GM18870 (cell line): ENCODE measurements around the gene EPHA8.

Experiments used
- ATAC-seq: cut with Tn5 transposase; IDR thresholded peaks from one replicate; pipeline ENCODE4 v1.9.1; 2021; ENCODE audit warnings: moderate library complexity; ENCODE audit not compliant: unreplicated experiment

Gene EPHA8

DNA sequence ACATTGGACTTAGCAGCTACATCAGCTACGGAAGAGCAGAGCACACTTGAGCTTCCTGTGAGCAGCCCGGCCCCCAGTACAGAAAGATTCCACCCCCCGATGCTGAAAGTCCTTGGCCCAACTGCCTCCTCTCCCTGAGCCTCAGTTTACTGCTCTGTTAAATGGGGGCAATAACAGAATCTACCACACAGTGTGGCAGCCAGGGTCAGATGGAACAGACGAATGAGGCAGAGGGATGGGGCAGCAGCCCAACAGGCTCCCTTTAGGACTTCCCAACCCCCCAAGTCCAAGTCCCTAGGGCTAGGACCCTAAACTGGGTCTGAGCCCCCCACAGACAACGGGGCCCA is 50.3 kb downstream of the EPHA8 start:
- no peak for ATAC-seq

DNA sequence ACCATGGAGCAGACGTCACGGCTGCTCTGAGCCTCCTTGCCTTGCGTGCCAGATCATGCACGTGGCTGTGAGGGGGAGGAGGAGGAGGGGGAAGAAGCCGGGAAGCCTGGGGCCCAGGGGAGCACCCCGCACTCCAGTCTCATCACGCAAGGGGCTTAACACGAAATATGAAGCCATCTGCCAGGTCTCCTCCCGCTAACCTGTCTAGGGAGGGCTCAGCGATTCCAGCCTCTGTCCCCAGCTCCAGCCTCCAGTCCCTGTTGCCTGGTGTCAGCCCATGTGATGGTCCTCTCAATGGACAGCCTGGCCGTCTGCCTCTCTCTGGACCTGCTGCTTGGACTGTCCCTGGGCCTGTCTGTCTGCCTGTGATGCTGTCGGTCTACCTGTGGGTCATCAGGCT is 50.7 kb downstream of the EPHA8 start:
- no peak for ATAC-seq

DNA sequence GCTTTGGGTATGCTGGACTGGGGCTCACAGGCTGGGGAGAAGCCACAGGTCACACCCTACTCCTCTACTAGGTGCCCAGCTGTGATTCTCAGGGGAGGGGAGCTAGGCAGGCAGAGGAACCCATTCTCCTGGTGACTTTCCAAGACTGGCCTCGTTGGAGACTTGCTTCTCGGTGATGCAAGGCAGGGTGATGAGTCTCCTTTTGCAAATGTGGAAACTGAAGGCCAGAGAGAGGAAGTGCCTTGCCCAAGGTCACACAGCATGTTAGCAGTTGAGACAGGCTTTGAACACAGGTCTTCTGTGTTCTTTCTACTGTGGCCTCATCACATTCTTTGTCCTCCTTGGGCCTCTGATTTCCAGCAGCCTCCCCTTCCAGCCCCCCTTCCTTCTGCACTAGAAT is 52.6 kb downstream of the EPHA8 start:
- ATAC-seq = no peak

DNA sequence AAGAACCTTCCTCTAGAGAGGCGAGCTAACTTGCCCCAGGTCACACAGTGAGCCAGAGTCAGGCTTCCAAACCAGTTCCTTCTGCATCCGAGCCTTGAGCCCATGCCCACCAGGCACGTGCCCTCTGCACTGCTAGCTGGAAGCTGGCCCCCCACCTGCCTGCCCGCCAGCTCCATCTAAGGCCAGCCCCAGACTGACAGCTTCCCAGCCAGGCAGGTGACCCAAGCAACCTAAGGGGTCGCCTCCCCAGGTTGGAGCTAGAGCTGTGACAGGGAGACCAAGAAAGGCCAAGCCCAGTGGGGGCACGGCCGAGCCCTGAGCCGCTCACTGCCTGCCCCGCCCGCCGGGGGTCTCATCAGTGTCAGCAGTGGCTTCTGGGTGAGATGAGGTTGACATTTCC is 53.3 kb downstream of the EPHA8 start:
- ATAC-seq = no peak

DNA sequence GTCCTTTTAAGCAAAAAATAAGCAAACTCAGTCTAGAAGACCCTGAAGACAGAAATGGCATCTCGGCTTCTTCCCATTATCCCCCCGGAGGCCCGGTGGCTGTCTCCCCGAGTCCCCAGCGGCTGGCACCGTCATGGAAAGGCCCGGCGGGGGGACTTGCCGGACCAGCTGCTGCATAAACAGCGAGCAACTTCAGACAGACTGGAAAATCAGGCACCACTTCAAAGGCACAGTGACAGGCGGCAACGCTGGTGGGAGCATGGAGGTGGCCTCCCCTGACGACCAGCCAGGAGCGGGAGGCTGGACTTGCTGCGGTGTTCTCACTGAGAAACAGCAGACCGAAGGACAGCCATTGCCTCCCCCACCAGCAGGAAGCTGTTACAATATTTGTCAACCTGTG is 54.8 kb downstream of the EPHA8 start:
- no peak for ATAC-seq

DNA sequence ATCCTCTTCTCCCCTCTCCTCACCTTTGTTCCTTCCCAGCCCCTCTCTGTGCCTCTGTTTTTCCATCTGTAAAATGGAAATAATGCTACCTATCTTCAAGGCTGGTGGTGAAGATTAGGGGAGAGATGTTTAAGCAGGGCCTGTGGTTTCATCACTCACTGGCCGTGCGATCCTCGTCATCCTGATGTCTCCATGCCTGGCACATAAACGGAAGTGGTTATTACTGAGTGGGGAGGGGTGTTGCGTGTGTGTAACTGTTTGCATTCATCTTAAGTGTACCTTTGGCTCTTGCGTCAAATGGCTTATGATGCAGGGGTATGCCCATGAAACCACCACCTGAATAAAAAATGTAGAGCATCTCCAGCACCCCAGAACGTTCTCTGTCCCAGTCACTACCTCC is 56.0 kb downstream of the EPHA8 start:
- ATAC-seq = no peak

DNA sequence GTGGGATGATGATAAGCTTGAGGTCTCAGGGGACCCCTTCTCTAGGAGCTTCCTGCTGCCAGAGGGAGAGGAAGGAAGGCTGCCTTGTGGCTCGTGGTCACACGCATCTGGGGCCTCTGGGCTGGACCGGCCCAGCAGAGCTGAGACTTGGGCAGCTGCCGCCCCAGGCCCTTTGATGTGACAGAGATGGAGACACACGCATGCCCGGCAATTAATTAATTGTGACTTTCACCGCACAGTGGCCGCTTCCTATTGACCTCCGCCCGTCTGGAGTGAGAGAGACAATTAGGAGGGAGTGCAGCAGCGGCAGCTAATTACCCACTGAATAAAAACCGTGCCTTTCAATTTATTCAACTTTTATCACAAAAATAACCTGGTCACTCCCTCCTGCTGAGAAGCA is 56.5 kb downstream of the EPHA8 start:
- ATAC-seq = no peak

DNA sequence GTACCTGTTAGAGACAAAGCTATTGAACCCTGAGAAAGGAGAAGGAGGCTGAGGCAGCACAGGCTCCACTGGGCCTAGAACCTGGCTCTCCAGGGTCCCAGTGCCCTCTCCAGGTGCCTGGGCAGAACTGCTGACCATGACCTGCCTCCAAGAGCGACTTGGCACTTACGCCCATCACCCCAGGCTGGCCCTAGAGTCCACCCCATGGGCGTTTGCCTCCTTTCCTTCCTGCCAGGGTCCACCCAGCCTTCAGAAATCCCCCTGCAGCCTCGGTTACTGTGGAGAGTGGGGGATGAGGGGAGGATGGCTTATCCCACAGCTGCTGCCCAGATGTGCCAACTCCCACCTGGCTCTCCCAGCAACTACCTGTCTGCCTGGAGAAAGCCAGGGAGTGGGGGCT is 58.5 kb downstream of the EPHA8 start:
- ATAC-seq = no peak

DNA sequence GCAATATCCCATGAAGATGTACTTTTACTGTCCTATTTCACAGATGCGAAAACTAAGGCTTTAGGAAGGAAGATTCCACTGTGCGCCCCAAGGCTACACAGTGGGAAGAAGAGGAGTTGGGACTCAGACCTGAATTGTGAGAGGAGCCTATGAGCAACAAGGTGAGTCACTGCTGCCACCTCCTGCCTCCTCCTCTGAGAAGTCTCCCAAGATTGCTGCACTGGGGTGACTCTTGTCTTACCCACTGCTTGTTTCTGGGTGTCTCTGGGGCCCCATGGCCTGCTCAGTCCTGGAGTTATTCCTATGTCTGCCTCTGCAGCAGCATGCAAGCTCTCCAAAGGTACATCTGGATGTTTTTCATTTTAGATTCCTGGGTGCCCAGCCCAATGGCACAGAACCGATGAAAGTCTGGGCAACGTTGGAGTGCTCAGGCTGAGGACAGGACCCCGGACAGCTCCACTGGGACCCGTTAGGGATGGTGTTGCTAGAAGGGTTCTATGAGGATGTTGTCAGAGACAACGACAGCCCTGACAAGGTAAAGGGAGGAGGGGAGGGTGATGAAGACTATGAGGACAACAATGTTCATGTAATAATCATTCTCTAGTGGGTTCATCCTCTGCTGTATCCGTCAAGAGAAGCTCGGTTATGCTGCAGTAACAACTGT is 62.1 kb downstream of the EPHA8 start:
- no peak for ATAC-seq

DNA sequence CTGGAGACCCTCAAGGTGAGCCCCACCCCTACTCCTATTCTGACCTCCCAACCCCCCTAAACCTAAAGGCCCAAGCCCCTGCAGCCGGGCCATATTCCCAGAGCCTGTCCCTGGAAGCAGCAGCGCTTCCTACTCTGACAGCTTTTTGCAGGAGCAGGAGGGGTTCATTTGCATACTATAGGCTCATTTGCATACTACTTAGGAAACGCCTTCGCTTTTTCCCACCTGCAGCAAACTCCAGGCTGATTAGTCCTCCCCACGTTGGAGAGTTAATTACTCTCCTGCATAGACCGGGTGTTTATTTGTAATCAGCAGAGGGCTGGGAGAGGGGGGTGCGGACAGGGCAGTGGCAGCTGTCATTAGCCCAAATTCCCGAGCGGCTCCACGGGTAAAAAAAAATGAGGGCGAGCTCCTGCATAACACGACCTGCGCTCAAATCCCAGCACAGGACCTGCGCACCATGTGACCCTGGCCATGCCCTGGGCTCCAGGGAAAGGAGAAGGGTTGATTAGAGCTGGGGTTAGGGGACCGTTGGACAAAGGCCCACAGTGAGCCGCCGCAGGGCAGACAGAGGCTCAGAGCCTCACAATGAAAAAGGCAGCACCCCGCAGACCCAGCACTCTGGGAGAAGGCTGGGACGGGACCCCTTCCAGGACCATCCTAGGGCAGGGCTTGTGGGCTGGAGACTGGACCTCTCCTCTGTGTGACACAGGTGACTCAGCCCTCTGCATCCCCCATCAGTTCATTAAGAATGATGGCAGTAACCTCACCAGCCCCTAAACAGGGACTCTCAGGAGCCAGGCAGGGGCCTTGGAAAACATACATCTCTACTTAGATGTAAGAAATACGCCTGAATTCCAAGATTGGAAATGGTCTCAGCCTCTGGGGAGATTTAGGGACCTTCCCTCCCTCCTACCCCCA is 63.2 kb downstream of the EPHA8 start:
- ATAC-seq = no peak

DNA sequence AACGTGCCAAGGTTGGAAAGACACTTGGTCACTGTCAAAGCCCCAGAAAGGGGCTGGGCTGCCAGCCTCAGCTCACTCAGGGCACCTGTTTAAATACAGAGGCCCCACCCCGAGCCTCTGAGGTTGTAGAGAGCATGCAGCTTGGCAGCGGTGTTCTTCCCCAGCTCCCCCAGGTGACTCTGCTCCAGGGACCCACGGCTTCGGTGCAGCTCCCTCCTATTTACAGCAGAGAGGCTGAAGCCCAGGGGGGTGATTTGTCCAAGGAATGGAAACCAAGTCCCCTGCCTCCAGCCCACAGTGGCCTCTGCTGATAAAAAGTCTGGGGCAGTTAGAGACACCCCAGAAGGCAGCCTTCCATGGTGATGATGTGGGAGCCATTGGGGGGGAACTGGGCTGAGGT is 64.0 kb downstream of the EPHA8 start:
- ATAC-seq = no peak

DNA sequence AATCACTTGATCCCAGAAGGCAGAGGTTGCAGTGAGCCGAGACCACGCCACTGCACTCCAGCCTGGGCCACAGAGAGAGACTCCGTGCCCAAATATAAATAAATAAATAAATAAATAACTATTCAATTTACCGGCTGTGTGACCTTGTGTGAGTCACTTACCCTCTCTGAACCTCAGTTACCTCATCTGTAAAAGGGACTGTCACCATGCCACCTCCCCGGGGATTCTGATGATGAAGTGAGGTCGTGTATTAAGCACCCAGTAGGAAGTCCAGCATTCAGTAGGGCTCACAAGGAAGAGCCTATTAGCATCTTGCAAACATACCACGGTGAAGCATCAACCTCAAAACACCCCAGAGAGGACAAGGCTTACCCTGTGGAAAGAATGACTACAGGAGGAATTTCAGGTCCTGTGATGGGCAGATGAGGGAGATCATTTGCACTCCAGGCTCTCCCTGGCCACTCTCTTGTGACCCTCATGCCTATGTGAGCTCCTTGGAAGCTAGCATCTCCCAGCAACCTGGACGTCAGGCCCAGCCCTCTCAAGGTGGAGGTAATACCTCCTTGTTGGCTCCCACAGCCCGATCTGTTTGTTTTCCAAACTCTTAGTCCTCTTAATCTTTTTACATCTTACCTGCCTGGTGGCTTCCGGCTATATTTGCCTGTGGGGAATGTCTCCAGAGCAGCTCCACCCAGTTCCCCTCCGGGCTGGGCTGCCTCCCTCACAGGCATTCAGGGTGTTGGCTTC is 65.6 kb downstream of the EPHA8 start:
- ATAC-seq = no peak

DNA sequence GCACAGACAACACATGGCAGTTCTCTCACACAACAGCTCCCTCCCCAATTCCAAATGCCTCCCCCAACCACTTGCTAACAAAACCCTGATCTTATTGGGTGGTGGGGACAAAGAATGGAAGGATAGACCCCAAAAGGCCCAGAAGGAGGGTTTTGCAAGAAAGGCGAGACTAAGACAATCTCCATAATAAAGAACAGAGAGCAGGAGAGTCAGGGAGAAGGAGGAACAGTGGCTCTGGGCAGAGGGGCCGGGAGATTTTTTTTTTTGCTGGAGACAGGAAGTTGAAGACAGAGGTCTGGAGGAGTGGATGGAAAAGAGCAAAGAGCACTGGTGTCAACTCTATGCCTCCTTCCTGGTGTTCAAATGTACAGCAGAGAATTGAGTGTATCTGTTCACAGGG is 66.6 kb downstream of the EPHA8 start:
- ATAC-seq = no peak

DNA sequence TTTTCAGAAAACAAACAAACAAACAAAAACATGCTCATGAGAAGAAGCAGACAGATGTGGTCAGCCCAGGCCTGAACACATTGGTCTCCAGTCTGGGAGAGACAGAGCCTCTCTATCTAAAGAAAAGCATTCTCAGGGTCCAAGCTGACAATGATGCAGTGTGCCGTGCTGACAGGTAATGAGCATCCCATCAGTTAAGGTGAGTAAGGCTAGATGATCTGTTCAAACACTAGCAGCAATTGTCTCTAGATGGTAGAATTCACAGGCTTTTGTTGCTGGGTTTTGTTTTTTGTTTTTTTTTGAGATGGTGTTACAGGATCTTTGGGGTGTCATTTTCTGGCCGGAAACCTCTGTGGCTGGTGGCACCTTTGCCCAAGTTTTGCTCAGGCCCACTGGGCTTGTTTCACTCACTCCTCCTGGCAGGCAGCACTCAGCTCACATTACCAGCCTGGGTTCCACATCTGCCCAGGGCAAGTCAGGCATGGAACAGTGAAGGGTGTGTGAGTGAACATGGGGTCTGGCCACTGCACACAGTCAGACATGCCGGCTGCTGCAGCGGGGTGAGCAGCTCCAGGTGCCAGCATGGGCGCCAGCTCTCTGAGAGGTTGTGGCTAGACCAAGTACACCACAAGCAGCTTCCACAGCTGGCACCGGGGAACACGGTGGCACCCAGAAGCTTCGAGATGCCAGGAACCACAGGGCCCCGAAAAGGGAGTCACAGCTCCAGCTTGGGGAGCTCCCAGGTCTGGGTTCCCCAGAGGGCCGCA is 70.6 kb downstream of the EPHA8 start:
- no peak for ATAC-seq

DNA sequence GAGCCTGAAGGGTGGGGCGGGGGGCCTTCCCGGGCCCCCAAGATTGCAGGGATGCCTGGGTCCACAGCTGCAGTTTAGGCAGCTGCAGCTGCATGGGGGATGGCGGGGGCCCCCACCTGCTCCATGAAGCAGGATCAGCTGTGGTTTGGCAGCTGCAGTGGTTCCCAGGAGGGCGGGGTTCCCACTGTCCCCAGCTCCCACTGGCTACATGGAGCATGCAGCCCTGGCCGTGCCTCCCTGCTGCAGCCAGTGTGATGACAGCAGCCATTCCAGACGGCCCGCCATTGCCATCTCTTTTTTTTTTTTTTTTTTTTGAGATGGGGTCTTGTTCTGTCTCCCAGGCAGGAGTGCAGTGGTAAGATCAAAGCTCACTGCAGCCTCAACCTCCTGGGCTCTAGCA is 72.1 kb downstream of the EPHA8 start:
- ATAC-seq = no peak

DNA sequence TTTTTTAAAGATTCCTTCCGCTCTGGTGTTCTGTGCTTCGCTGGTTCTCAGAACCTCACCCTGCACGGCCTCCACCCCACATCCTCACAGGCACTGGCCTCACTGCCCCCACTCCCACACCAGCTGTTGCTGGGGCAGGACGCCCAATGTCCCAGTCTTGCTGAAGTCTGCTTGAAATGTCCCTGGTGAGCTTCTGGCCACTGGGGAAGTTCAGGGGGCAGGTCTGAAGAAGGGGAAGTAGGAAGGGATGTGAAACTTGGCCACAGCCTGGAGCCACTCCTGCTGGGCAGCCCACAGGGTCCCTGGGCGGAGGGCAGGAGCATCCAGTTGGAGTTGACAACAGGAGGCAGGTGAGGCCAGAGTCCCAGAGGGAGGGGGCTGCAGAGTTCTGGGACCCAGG is 73.1 kb downstream of the EPHA8 start, which contains the start of gene C1QA:
TSS of gene C1QA (plus strand) at position 276 of the 400 bp plus-strand sequence. CDS start 989 bp downstream, outside the sequence.
- ATAC-seq = no peak

DNA sequence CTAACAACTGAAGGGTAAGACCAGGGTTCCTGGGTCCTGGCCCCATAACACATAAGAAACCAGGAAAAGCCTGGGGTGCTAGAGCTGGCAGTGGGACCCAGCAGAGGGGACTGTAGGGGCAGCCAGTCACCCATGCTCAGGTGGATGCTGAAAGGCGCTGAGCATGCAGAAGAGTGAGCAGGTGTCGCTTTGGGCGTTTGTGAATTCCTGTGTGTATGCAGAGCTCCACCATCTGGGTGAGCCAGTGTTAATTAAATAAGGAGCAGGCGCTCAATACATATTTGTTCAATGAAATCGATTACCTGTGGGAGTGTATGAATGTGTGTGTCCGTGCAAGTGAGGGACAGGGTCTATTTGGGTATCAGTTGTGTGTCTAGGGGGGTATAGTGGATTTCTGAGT is 73.6 kb downstream of the EPHA8 start:
- no peak for ATAC-seq

DNA sequence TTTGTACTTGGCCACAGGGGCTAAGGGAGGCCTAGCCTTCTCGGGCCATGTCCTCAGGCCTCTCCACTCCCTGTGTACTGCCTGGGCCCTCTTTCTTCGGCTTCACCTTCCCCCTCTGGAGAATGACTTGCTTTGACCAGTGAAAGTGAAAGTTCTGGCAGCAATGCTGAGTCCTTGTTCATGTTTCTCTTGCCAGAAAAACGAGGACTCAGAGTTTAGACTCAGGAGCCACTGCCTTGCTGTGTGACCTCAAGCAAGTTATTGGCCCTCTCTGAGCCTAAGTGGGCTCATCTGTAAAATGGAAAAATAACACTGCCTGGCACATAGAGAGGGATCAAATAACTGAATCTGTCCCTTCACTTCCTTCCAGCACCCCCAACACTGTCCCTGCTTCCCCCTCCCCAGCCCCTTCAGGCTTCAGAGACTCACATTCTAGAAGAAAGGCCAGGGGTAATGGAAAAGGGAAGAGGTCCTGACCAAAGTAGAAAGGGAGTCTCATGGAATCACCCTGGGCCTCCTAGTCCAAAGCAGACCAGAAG is 74.7 kb downstream of the EPHA8 start:
- ATAC-seq = no peak

DNA sequence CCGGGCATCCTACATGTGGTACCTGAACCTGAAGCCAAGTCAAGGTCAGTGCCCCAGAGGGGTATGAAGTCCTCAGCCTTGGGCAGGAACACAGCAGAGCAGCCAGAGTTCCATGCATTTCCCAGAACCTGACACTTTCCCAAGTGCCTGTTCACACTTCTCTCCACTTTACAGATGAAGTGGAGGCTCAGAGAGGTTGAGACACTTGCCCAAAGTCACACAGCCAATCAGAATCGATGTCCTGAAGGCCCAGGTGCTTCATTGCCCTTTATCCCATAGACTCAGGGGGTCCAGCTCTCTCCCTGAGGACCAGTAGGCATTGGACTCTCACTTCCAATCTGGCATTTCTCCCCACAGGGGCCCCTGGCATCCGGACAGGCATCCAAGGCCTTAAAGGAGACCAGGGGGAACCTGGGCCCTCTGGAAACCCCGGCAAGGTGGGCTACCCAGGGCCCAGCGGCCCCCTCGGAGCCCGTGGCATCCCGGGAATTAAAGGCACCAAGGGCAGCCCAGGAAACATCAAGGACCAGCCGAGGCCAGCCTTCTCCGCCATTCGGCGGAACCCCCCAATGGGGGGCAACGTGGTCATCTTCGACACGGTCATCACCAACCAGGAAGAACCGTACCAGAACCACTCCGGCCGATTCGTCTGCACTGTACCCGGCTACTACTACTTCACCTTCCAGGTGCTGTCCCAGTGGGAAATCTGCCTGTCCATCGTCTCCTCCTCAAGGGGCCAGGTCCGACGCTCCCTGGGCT is 75.4 kb downstream of the EPHA8 start:
- ATAC-seq = no peak

DNA sequence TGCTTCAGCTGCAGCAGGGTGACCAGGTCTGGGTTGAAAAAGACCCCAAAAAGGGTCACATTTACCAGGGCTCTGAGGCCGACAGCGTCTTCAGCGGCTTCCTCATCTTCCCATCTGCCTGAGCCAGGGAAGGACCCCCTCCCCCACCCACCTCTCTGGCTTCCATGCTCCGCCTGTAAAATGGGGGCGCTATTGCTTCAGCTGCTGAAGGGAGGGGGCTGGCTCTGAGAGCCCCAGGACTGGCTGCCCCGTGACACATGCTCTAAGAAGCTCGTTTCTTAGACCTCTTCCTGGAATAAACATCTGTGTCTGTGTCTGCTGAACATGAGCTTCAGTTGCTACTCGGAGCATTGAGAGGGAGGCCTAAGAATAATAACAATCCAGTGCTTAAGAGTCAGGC is 76.0 kb downstream of the EPHA8 start:
- no peak for ATAC-seq
